Left kidney (tissue), 2 donors: ENCODE measurements around the gene BCL2. TPM values are rescaled to one million over a fixed set of nuclear protein-coding genes. Genes with fewer than 3 reads are reported as not detected.

Experiments
- DNase-seq: peaks from one replicate; pipeline ENCODE4 v3.0.0-alpha.2; 2013
- polyA plus RNA-seq: library from polyadenylated mRNA; unstranded; fragments of 120-200 nt; gene quantifications from one replicate; pipeline ENCODE4 v1.2.1, GENCODE V29; 2013; ENCODE audit not compliant: insufficient read length

BCL2 gene
- polyA plus RNA-seq, 1 donor: 25.2 TPM

DNA sequence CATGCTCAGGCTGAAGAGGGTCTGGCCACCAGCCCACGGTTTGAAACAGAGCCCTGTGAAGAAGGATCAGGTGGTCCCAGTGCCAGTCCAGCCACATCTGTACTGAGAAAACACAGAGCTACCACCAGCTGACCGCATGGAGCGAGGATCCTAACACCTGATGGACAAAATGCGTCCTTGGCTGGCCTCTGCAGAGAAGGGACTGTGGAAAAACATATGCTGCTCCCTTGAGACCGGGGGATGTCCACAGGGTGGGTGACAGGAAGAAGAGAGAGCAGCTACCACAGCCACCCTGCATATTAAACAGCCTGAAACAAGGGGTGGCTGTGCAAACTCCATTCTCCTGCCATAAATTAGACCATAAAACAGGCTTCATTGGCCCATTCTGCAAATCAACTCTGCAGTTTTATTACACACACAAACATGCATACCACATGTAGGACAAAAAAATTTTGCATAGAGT, 137.2 kb downstream of the BCL2 start:
- DNase-seq: no peak

DNA sequence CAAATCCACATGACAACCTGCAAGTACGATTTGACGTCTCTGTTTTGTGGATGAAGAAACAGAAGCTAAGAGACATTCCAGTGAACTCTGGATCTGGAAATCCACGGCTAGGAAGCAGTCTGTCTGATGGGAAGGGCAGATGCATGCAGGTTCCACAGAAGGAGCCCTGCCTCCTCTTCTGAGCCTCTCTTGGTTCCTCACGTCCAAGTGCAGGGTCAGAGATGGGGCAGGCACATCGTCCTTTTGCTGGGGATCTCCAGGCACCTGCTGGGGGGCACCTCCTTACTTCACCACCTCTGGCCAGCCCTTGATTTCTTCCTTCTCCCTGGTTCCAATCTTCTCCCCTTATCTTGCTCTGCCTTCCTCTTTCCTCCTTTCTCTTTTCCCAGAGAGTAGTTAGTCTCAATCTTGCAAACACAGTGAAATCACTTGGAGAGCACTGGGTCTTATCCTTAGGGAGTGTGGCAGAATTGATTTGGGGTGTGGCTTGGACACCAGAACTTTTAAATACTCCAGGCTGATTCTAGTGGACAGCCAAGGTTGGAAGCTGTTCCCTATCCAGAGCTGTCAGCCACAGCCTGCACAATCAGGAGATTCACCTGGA, 137.8 kb downstream of the BCL2 start:
- no peak for DNase-seq

DNA sequence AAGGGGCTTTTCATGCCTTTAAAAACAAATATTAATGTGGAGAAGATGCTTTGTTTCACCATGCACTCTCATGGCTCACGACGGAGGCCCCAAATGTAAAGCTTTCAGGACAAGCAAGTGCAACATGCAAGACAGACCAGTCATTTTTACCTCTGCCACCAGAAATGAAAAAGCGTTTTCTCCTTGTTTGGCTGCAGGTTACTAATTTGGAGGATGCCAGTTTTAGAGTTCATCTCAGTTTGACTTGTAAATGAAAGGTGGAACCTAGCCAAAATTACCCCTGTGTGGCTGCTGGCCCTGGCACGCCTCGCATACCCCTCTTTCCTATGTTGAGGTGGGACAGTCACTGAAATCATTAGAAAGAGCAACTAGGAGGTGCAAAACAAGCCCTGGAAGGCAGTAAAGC, 138.6 kb downstream of the BCL2 start:
- DNase-seq: no peak

DNA sequence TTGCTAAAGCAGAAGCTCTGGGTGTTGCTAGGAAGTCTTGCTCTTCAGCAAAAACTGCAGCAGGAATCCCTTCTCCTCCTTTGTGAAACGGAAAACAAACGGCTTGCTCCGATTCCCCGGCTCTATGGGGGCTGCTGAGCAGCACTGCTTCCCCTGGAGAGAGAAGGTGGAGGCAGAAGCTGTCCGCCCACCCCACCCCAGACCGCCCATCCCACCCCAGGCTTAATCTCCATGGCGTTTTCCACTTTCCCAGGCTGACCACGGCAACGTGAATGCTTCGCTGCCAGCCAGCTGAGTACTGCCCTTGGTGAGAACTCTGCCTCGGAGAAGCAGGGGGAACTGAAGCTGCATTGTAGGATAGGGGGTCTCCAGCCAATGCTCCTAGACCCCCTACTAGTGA, 139.2 kb downstream of the BCL2 start:
- DNase-seq: no peak

DNA sequence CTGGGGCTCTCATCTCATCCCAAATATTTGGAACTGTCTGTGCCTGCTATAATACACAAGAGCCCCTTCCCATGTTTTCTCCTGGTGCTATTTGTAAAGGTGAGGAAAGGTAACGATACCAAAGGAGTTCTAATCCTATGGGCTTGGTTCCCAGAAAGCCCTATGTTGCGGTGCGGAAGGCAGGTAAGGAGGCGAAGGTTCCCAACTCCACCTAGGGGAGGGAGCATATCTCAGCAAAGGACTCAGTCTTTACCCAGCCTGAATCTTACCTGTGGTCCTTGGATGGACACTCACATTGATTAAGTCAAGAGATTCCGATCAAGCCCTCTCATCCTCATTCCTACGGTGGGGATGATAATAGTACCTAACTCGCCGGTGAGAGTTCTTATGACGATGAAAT, 140.1 kb downstream of the BCL2 start:
- no peak for DNase-seq

DNA sequence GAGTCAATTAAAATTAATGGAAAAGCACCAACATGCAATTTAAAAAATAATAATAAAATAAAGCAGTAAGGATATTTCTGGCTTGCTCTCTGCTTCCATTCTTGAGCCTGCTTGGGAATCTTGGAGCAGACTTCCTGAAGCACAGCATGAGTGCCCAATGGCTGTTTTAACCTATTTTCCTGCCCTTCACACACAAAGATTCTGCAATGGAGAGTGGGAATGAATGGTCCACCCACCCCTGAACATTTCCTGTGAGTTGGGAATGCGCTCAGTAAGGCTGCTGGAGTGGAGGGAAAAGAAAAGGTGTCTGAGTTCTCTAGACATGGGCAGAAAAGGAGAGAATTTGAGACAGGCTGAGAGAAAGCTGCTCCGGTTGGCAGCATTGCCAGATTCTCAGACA, 140.6 kb downstream of the BCL2 start:
- DNase-seq: no peak

DNA sequence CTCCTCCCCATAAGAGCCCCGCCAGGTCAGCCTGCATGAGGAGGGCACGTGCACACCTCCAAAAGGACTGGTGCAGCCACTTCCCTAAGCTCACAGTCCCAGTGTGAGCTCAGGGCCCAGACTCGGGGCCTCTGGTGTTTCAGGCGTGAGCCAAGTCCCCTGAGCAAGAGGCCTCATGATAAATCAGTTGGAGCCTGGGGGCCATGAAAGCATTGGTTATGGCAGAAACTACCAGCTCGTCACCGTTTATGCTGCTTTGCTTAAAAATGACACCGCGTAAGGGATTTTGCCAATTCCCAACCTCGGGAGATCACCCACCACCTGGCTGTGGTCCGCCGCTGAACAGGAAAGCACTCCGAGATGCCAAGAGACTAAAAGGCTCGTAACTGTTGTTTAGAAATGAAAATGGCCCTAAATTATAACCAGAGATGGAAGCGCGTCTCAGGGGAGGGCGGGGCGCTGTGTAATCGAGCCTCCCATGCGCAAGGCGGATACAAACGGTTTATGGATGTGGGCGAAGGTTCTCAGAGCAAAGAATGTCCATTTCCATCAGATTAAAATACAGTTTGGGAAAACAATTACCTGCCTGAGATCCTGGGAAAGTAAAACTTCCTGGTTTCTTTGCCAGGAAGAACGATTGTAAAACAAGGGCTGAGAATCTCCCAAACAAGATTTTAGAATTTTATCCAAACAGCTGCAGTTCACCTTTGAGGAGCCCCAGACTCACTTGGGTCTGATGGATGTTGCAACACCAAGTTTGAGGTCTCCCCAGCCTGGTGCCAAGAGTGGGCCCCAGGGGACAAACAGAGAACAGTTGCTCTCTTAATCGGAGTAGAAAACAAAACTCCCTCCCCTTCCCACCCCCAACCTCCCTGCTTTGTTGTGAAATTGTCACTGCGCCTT, 141.4 kb downstream of the BCL2 start:
- DNase-seq: no peak

DNA sequence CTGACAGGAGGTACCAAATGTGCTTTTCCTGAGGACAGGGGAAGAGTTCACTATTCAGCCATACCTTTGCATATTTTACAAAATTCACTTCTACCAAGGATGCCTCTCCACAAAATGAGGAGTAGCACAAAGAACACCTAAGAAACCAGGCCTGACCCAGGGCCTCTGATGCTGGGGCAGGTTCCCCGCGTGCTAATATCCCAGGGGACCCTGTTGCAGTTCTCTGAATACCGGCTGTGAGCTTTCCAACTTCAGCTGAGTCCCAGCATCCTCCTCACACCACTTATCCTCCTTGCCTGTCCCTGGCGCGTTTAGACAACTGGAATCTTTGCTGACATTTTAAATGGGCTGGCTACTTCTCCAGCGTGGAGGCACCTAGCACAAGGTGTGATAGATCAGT, 142.3 kb downstream of the BCL2 start:
- DNase-seq: no peak

DNA sequence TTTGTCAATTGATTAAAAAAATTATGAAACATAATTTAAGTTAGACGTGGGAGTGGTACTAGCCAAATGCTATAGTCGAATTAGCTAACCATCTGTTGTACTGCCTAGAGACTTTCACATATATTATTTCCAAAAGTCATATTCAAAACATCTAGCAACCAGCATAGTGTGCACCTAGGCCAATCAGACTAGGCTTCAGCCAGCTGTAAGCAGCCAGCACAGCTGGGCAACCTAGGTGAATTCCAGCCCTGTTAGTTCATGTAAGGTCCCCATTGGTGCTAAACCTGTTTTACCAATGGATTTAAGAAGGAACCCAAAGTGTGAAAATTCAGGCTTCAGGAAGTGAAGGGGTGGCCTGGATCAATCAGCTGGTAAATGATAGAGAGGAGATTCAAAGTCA, 144.3 kb downstream of the BCL2 start:
- no peak for DNase-seq

DNA sequence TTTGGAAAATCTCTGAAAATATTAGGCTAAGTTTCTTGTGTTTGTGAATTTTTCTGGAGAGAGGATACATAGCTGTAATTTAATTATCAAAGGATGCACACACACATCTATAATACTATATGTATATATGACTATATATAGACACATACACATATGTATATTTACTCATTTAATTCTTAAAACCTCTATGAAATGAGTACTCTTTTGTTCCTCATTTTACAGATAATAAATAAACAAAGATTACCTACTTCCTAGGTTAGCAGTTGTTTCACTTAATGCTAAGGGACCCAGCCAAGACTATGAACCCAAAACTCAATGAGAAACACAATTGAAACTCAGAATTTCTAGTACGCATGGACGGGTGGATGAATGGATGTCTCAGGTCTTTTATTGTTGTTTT, 145.6 kb downstream of the BCL2 start:
- no peak for DNase-seq

DNA sequence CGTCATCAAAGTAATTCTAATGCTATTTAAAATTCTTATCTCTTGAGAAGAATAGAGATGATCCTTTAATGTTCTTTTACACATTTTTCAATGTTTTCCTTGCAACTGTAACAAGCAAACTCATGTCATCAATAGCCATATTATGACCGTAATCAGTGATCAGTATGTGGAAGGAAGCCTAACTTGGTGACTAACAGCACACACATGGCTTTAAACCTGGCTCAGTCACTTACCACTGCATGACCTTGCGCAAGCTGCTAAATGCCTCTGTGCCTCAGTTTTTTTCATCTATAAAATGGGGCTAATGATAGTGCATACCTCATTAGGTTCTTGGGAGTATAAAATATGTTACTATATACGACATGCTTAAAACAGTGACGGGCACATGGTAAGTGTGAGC, 149.7 kb downstream of the BCL2 start:
- DNase-seq: no peak

DNA sequence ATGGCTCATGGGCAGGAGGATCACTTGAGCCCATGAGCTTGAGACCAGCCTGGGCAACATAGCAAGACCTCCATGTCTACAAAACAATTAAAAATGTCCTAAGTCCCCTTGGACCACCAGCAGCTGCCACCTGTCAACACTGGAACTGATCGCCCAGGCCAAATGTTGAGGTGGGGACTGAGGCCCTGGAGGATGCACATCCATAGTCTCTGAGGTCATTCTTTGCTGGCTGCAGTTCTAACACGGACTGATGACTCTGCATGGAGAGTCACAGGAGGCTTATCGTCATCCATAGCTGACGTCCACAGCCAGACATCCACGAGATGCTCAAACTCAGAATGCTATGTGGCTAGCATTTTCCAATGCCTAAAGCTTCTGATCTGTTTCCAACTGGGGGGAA, 151.3 kb downstream of the BCL2 start:
- no peak for DNase-seq

DNA sequence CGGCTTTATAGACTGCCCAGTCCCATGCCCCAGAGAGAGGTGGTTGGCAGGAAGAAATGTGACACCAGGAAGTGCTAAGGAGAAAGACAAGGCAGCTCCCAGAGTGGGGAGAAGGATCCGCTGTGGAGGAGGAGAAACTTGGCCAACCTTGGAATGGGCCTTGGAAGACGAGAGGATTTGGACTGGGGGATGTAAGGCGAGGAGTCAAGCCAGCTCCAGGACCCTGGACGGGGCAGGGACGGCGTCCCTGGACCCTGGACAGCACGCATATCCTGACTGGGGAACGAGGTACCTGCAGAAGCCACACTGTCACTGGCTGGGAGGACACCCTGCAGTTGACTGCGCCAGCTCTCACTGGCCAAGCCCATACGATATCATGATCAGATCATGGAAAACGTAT, 153.4 kb downstream of the BCL2 start:
- no peak for DNase-seq

DNA sequence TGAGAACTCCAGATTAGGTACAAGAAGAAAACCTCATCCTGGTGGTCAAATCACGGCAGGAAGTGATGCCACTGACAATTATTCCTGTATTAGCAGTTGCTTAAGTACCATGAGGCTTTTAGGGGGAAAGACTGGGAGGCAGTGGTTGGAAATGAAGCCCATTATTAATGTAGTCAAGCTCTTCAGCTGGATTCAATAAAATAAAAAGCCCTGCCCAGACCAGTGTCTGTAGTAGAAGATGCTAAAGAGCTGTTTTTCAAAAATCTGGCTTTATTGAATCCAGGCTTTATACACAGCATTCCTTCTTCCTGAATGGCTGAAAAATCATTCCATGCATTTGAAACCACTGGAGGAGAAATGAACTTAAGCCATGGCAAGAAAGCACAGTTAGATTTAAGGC, 155.2 kb downstream of the BCL2 start:
- no peak for DNase-seq

DNA sequence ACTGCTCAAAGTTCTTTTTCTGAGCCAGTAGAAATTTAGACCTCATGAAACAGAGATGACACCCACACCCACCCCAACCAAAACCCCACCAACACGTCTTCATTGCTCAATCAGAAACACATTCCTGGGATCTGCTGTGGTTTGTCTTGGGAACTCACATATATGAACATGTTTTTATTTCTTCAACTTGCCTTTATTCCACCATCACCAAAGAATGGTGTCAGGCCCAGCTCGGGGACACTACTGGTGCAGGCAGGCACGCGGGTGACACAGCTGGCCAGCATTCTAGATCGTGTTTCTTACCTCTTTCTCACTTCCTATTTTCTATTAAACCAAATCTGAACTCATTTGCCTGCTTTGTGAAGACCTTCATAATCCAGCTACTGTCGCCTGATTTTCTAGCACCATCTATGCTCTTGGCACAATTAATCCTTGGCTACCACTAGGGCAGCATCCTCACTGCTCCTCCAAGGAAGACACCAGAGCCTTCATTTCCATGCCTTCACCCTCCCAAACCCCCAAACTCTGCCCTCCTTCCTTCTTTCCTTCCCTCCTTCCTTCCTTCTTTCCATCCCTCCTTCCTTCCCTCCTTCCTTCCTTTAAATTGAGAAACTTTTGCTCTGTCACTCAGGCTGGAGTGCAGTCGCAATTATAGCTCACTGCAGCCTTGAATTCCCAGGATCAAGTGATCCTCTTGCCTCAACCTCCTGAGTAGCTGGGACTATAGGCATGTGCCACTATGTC, 157.1 kb downstream of the BCL2 start:
- no peak for DNase-seq

DNA sequence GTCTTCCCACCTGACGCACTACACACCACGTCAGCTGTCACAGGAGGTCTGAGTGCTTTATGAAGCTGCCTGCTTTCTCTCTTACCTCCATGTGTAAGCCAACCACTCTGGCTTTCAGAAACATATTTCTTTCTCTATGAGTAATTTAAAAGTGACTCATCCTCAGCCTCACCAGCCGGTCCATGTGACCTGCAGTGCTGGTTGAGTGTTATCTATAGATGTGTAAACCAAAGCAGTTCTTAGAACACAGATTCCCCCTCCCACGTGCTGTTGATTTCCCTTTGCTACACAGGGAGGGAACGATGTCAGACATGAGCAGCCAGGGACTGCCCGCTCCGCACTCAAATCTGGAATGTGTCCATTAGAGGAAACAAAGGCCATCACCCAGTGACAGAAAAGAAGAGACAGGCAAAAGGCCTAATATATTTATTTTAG, 157.8 kb downstream of the BCL2 start:
- no peak for DNase-seq

DNA sequence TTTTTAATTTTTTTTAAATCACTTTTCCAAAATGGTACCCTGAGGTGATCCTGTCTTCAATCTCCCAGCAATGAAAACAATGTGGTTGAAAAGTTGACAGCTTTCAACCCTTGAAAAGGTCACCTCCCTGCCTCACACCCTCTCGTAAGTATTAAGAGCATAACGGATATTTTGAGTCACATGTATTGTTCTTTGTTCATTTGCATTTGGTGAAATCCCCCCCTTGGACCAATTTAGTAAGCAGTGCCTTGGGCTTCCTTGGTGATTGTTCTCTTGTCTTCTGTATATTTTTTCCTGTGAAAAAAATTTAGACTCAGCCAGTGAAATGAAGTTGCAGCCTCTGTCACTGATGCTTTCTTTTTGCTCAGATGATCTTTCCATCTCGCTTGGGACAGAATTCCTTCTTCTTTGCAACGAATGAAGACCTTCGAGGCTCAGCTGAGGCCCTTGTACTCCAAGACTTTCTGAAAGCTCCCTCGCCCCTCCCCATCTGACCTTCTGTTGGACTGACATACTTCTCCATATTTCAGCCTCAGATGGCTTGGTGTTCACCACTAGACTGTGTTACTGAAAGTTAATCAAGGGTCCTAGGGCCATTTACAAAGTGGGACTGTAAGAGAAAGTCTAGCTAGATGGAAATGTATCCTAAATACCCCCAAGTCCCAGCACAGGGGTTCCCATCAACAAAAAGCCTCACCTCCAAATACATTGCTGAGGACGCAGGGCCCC, 158.4 kb downstream of the BCL2 start:
- DNase-seq: no peak

DNA sequence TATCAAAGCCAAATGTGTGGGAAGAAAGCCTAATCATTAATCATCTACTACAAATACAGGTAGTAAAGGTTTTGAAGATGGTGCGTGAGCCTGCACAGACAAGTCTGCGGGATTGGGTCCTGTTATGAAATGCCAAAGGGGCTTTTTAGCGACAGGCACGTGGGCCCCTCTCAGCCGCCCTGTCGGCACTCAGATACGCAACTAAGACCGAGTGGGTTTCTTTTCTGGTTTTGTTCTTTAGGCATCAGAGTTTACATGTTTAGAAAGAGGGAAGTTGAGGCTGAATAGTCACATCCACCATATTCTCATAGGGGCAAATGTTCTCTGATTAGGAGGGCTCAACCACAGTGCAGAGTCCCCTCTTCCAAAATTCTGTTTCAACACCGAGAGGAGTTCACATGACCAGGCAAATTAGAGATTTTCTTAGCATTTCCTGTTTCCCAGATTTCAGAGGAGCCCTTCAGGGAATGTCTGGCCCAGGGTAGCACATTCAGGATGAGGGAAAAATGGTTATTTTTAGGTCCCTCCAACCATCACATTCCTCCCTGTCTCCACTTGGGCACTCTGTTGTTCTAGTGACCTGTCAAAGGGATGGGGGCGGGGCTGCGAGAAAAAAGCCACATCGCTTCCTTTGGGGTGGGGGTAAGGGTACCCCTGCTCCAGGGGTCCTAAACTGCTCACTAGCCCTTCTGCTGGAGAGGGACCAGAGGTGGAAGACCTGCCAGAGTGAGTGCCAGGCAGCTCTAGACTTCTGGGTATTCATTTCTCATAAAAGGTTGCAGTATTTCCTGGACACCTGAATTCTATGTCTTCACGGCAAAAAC, 159.2 kb downstream of the BCL2 start:
- no peak for DNase-seq

DNA sequence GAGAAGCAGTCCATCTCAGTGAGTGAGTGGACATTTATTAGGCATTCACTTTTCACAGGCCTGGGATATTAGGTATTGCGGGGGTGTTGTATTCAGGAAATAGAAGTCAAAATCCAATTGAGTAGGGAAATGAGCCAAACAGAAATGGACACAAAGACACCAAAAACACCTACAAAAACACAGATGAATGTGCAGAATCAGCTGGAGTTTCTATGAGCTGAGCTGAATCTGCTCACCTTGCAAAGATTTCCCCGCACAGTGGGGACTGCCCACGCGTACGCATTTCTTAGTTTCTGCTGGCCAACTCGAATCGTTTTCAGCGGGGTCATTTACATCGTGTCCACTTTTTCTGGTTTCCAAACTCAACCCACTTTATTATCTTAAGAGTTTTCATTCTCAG, 160.0 kb downstream of the BCL2 start:
- DNase-seq: no peak

DNA sequence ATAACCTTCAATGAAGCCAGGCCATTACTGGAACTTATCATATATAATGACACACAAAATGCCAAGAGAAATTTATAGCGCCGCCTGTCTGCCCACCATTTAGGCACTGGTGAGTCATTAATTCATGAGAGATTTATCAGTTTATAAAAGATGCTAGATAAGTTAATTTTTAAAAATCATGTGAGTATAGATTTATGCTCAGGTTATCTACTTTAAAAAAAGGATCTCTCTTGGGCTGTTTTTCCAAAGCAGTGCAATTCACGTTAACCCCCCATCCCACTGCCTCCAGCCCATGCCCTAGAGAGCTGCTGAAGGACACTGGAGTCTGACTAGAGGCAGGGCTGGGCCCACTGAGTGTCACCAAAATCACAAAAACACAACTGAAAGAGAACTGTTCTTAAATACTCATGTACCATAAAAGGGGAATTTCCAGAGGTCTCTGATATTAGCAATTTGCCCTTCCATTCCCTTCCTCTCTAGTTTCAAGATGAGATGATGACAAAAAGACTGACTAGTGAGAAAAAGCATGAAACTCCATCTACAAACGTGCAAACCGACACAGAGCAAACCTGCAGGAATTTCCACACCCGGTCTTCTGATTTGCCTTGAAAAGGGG, 160.8 kb downstream of the BCL2 start:
- no peak for DNase-seq
